HepG2 (cell line): ENCODE results near the gene ADPRHL1. TPM values are rescaled to one million over a fixed set of nuclear protein-coding genes. Genes with fewer than 3 reads are reported as not detected.

ENCODE experiments used
- BHLHE40 ChIP-seq: IDR thresholded peaks from 2 replicates; pipeline ENCODE4 v1.6.1; 2011; ENCODE audit warnings: low read length, improper control_type of control experiment
- CBX2 ChIP-seq, 2 experiments: fragments of 200-600 bp in 1 of 2; sonication (generic); formaldehyde crosslinking in 1 of 2; IDR thresholded peaks; 2 replicates each; pipeline versions ENCODE4 v1.7.0 to v1.8.1; 2018 to 2022; ENCODE audit warnings: low read depth in 2 of 2, low read length in 1 of 2, mild to moderate bottlenecking in 1 of 2, missing genetic modification reagents in 1 of 2
- CEBPG ChIP-seq: IDR thresholded peaks from 2 replicates; pipeline ENCODE4 v1.6.1; 2016
- FOXC1 ChIP-seq: sonication (generic); formaldehyde crosslinking; IDR thresholded peaks from 2 replicates; pipeline ENCODE4 v1.8.0; 2022; ENCODE audit warnings: mild to moderate bottlenecking, missing genetic modification reagents, borderline replicate concordance
- HMG20A ChIP-seq: IDR thresholded peaks from 2 replicates; pipeline ENCODE4 v1.6.1; 2016; ENCODE audit warnings: borderline replicate concordance
- IRX3 ChIP-seq: sonication (generic); formaldehyde crosslinking; IDR thresholded peaks from 2 replicates; pipeline ENCODE4 v1.8.1; 2023; ENCODE audit warnings: mild to moderate bottlenecking, low read depth, missing genetic modification reagents, borderline replicate concordance
- KAT8 ChIP-seq: IDR thresholded peaks from 2 replicates; pipeline ENCODE4 v1.6.1; 2016; ENCODE audit warnings: missing genetic modification reagents, missing compliant biosample characterization
- MAFK ChIP-seq, 2 experiments: IDR thresholded peaks in 1 of 2; conservative IDR thresholded peaks in 1 of 2; 2 replicates each; pipeline ENCODE4 v1.6.1; 2011; ENCODE audit warnings: improper control_type of control experiment in 2 of 2, low read length in 2 of 2
- MATR3 ChIP-seq: sonication (generic); formaldehyde crosslinking; IDR thresholded peaks from 2 replicates; pipeline ENCODE4 v1.4.0; 2020; ENCODE audit warnings: missing genetic modification reagents
- MXI1 ChIP-seq: IDR thresholded peaks from 3 replicates; pipeline ENCODE4 v1.6.1; 2012; ENCODE audit warnings: low read depth, low read length, inconsistent platforms, borderline replicate concordance
- RBM39 ChIP-seq: fragments of 200-400 bp; formaldehyde crosslinking; IDR thresholded peaks from one replicate; pipeline ENCODE4 v1.6.1; 2018; ENCODE audit warnings: antibody characterized with exemption, mild to moderate bottlenecking, low read depth, low read length; ENCODE audit not compliant: poor library complexity, severe bottlenecking
- TAF15 ChIP-seq: fragments of 200-400 bp; formaldehyde crosslinking; IDR thresholded peaks from one replicate; pipeline ENCODE4 v1.6.1; 2018; ENCODE audit warnings: mild to moderate bottlenecking, low read depth, low read length; ENCODE audit not compliant: poor library complexity, severe bottlenecking
- TCF12 ChIP-seq, 2 experiments: fragments of 450-650 bp in 1 of 2; sonication (generic) in 1 of 2; formaldehyde crosslinking in 1 of 2; IDR thresholded peaks; 2 replicates each; pipeline versions ENCODE4 v1.6.1 to v1.8.0; 2017 to 2022; ENCODE audit warnings: antibody characterized with exemption in 1 of 2, mild to moderate bottlenecking in 1 of 2, missing genetic modification reagents in 1 of 2, moderate library complexity in 1 of 2
- XBP1 ChIP-seq: sonication (generic); formaldehyde crosslinking; IDR thresholded peaks from 2 replicates; pipeline ENCODE4 v1.5.0; 2020; ENCODE audit warnings: missing genetic modification reagents
- ZBTB20 ChIP-seq: sonication (generic); formaldehyde crosslinking; IDR thresholded peaks from 2 replicates; pipeline ENCODE4 v1.8.1; 2023; ENCODE audit warnings: missing genetic modification reagents, low read depth, mild to moderate bottlenecking, borderline replicate concordance
- ZBTB38 ChIP-seq: sonication (generic); formaldehyde crosslinking; IDR thresholded peaks from 2 replicates; pipeline ENCODE4 v1.5.1; 2020; ENCODE audit warnings: mild to moderate bottlenecking, missing genetic modification reagents
- ZFP36L1 ChIP-seq: sonication (generic); formaldehyde crosslinking; IDR thresholded peaks from 2 replicates; pipeline ENCODE4 v1.8.0; 2022; ENCODE audit warnings: mild to moderate bottlenecking, missing genetic modification reagents, moderate library complexity
- ZNF44 ChIP-seq: sonication (generic); formaldehyde crosslinking; IDR thresholded peaks from 2 replicates; pipeline ENCODE4 v1.5.1; 2020; ENCODE audit warnings: mild to moderate bottlenecking, missing genetic modification reagents
- ZNF780A ChIP-seq: sonication (generic); formaldehyde crosslinking; IDR thresholded peaks from 2 replicates; pipeline ENCODE4 v1.8.0; 2022; ENCODE audit warnings: mild to moderate bottlenecking, missing genetic modification reagents, moderate library complexity
- ZSCAN29 ChIP-seq: sonication (generic); formaldehyde crosslinking; conservative IDR thresholded peaks from 2 replicates; pipeline ENCODE4 v1.4.0; 2020; ENCODE audit warnings: mild to moderate bottlenecking, missing genetic modification reagents
- polyA plus RNA-seq, 8 experiments: library from polyadenylated mRNA; depleted of rRNA in 3 of 8; stranded (reverse) in 7 of 8; unstranded in 1 of 8; fragments of >200 nt; fragmentation: Illumina TruSeq in 4 of 8; extraction: Trizol in 4 of 8; gene quantifications; 2 replicates each; pipeline versions ENCODE4 v1.2.1 to v1.2.3, GENCODE V29; 2011 to 2016; ENCODE audit warnings: low read depth in 4 of 8, missing spikeins in 1 of 8, mixed read lengths in 1 of 8; ENCODE audit not compliant: insufficient read depth in 1 of 8
- total RNA-seq, 5 experiments: library from RNA; depleted of rRNA; stranded (reverse); fragments of >200 nt; fragmentation: Illumina TruSeq; extraction: Trizol; gene quantifications; 2 replicates each; pipeline ENCODE4 v1.2.3, GENCODE V29; 2016; ENCODE audit warnings: low read depth in 1 of 5
- TF ChIP-seq, protein P1 (sequence below): sonication (generic); formaldehyde crosslinking; conservative IDR thresholded peaks from 2 replicates; pipeline ENCODE4 v1.4.0; 2020; ENCODE audit warnings: missing genetic modification reagents
- TF ChIP-seq, protein P2 (sequence below): sonication (generic); formaldehyde crosslinking; IDR thresholded peaks from 2 replicates; pipeline ENCODE4 v1.9.0; 2021; ENCODE audit warnings: missing genetic modification reagents, borderline replicate concordance
- TF ChIP-seq, protein P3 (sequence below): IDR thresholded peaks from 2 replicates; pipeline ENCODE4 v1.6.1; 2016; ENCODE audit warnings: missing genetic modification reagents, missing compliant biosample characterization
- TF ChIP-seq, protein P4 (sequence below): sonication (generic); formaldehyde crosslinking; IDR thresholded peaks from 2 replicates; pipeline ENCODE4 v1.5.0; 2020; ENCODE audit warnings: missing genetic modification reagents

The ADPRHL1 gene
- total and polyA plus RNA-seq, 2 of the 13 experiments (the other 11 are each of a cell fraction or from before 2014, with no cell fraction given): 0.34 to 0.40 TPM

DNA sequence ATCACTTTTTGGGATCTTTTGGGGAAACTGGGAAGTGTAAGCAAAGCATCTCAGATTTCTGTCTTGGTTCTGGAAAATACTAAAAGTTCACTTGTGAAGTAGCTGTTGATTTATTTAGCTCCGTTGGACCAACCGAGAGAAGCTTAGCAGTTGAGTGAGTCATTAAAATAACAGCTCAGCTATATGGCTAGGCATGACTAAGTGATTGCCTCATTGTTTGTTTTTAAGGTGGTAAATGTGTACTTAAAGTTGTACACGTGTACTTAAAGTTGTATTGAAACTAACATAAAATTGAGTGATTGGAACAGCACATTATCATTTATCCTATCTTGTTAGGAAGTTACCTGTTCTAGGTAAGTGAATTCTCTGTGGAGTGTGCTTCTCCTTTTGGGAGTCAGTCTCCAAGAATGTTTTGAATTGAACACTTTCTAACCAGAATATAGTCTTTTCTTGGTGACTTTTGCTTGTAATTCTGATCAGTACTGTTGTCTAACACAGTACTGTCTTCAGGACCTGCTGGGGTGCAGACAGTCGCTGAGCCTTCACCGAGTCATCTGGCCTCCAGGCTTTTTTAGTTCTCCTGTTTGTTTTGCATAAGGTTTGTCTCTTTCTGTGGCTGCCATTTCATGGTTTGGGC is 40.1 kb upstream of the ADPRHL1 start (continued):
- TF ChIP-seq HMG20A: peak; percentile 42; the same call in 1 of the 2 replicates
- TF ChIP-seq ZFP36L1: no peak
- no peak for TF ChIP-seq ZNF44 (CRISPR knock-in tag)
- peak; percentile 81 for TF ChIP-seq MAFK (conservative IDR thresholded peaks at IDR 0.05 in 1 of 2, IDR thresholded peaks at IDR 0.05 in 1 of 2; ENCODE audit: low read length in 2 of 2)
- TF ChIP-seq, protein P1, sequence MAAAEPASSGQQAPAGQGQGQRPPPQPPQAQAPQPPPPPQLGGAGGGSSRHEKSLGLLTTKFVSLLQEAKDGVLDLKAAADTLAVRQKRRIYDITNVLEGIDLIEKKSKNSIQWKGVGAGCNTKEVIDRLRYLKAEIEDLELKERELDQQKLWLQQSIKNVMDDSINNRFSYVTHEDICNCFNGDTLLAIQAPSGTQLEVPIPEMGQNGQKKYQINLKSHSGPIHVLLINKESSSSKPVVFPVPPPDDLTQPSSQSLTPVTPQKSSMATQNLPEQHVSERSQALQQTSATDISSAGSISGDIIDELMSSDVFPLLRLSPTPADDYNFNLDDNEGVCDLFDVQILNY (CRISPR knock-in tag): no peak
- TF ChIP-seq XBP1 (CRISPR knock-in tag): peak; percentile 80; the same call in 1 of the 2 replicates
- TF ChIP-seq TAF15: no peak
- peak; percentile 94 for TF ChIP-seq CEBPG (CRISPR knock-in tag)
- TF ChIP-seq CBX2 (IDR thresholded peaks at IDR 0.05; ENCODE audit: low read depth, low read length): no peak
- no peak for TF ChIP-seq CBX2 (CRISPR knock-in tag; IDR thresholded peaks at IDR 0.05; ENCODE audit: low read depth)
- no peak for TF ChIP-seq IRX3 (CRISPR knock-in tag)
- TF ChIP-seq MATR3 (CRISPR knock-in tag): no peak
- TF ChIP-seq ZBTB38 (CRISPR knock-in tag): no peak
- no peak for TF ChIP-seq TCF12 (IDR thresholded peaks at IDR 0.05)
- no peak for TF ChIP-seq TCF12 (CRISPR knock-in tag; IDR thresholded peaks at IDR 0.05)
- TF ChIP-seq, protein P2, sequence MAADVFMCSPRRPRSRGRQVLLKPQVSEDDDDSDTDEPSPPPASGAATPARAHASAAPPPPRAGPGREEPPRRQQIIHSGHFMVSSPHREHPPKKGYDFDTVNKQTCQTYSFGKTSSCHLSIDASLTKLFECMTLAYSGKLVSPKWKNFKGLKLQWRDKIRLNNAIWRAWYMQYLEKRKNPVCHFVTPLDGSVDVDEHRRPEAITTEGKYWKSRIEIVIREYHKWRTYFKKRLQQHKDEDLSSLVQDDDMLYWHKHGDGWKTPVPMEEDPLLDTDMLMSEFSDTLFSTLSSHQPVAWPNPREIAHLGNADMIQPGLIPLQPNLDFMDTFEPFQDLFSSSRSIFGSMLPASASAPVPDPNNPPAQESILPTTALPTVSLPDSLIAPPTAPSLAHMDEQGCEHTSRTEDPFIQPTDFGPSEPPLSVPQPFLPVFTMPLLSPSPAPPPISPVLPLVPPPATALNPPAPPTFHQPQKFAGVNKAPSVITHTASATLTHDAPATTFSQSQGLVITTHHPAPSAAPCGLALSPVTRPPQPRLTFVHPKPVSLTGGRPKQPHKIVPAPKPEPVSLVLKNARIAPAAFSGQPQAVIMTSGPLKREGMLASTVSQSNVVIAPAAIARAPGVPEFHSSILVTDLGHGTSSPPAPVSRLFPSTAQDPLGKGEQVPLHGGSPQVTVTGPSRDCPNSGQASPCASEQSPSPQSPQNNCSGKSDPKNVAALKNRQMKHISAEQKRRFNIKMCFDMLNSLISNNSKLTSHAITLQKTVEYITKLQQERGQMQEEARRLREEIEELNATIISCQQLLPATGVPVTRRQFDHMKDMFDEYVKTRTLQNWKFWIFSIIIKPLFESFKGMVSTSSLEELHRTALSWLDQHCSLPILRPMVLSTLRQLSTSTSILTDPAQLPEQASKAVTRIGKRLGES (CRISPR knock-in tag): no peak
- TF ChIP-seq FOXC1 (CRISPR knock-in tag): no peak
- peak; percentile 84; the same call in 1 of the 3 replicates for TF ChIP-seq MXI1
- TF ChIP-seq BHLHE40: peak; percentile 69; the same call in 1 of the 2 replicates
- TF ChIP-seq ZBTB20 (CRISPR knock-in tag): peak; percentile 92; the same call in 1 of the 2 replicates
- TF ChIP-seq ZNF780A: no peak
- no peak for TF ChIP-seq RBM39
- TF ChIP-seq KAT8 (CRISPR knock-in tag): peak; percentile 43; the same call in 1 of the 2 replicates
- TF ChIP-seq, protein P3, sequence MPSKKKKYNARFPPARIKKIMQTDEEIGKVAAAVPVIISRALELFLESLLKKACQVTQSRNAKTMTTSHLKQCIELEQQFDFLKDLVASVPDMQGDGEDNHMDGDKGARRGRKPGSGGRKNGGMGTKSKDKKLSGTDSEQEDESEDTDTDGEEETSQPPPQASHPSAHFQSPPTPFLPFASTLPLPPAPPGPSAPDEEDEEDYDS (CRISPR knock-in tag): peak; percentile 49; the same call in 1 of the 2 replicates
- TF ChIP-seq, protein P4, sequence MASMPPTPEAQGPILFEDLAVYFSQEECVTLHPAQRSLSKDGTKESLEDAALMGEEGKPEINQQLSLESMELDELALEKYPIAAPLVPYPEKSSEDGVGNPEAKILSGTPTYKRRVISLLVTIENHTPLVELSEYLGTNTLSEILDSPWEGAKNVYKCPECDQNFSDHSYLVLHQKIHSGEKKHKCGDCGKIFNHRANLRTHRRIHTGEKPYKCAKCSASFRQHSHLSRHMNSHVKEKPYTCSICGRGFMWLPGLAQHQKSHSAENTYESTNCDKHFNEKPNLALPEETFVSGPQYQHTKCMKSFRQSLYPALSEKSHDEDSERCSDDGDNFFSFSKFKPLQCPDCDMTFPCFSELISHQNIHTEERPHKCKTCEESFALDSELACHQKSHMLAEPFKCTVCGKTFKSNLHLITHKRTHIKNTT: no peak
- TF ChIP-seq ZSCAN29 (CRISPR knock-in tag): no peak
